ENCODE results near the gene TSPAN9.

DNA sequence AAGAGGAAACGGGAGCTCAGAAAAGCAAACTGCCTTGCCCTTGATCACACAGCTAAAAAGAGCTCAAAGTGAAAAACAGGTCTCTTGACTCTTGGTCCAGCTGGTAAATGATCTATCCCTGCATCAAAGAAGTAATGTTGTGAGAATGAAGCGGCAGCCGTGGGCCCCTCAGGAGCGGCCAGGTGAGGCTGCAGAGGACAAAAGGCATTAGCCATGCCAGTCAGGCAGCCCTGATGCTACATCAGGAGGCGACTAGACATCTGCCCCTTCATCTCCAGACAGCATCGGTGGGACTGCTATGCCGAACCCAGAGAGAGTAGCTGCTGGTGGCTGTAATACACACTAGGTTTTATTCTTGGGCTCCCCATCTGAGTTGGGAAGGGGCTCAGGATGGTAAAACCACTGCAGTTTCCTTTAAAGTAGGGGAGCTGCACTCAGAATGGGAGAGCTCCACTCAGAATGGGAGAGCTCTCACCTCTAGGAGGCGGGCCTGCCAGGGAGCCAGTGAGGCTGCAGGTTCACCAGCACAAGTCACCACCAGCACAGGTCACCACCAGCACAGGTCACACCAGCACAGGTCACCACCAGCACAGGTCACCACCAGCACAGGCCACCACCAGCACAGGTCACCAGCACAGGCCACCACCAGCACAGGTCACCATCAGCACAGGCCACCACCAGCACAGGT, 120.1 kb downstream of the TSPAN9 start:
- TF ChIP-seq, protein P1, sequence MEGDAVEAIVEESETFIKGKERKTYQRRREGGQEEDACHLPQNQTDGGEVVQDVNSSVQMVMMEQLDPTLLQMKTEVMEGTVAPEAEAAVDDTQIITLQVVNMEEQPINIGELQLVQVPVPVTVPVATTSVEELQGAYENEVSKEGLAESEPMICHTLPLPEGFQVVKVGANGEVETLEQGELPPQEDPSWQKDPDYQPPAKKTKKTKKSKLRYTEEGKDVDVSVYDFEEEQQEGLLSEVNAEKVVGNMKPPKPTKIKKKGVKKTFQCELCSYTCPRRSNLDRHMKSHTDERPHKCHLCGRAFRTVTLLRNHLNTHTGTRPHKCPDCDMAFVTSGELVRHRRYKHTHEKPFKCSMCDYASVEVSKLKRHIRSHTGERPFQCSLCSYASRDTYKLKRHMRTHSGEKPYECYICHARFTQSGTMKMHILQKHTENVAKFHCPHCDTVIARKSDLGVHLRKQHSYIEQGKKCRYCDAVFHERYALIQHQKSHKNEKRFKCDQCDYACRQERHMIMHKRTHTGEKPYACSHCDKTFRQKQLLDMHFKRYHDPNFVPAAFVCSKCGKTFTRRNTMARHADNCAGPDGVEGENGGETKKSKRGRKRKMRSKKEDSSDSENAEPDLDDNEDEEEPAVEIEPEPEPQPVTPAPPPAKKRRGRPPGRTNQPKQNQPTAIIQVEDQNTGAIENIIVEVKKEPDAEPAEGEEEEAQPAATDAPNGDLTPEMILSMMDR (IDR thresholded peaks at IDR 0.05): no peak
- TF ChIP-seq POLR2A (IDR thresholded peaks at IDR 0.05): no peak
- TF ChIP-seq POLR2AphosphoS5 (IDR thresholded peaks at IDR 0.05): no peak
